Right lobe of liver (tissue), 6 donors: Measurements from ENCODE around the gene CASP5. TPM values are rescaled to one million over a fixed set of nuclear protein-coding genes. Genes with fewer than 3 reads are reported as not detected.
"Not testable (repeated sequence)": the region's sequence is repeated elsewhere in the genome, so short reads cannot be mapped to it uniquely, and the experiment has no call there.

Experiments used
- ATAC-seq, 4 donors: fragments of 200-7000 bp; cut with Tn5 transposase; one replicate each; pipeline ENCODE4 v1.9.1; 2020; ENCODE audit warnings: mild to moderate bottlenecking in 4 of 4, moderate library complexity in 4 of 4
- DNase-seq, 3 donors: peaks; one replicate each; pipeline ENCODE4 v3.0.0-alpha.2; 2020
- H3K27ac ChIP-seq, 3 donors: fragments of 200-600 bp; one replicate each; pipeline ENCODE4 v1.8.0; 2022
- H3K27me3 ChIP-seq, 2 donors: fragments of 200-600 bp; one replicate each; pipeline ENCODE4 v1.8.0; 2022
- H3K36me3 ChIP-seq, 4 donors: fragments of 200-600 bp; sonication (generic) in 1 of 4; one replicate each; pipeline versions ENCODE4 v1.5.1 to v1.8.0; 2017 to 2022; ENCODE audit warnings: control low read depth in 1 of 4
- H3K4me1 ChIP-seq, 4 donors: fragments of 200-600 bp; sonication (generic) in 1 of 4; one replicate each; pipeline versions ENCODE4 v1.5.1 to v1.8.0; 2017 to 2022; ENCODE audit warnings: control low read depth in 1 of 4
- H3K4me3 ChIP-seq, 3 donors: fragments of 200-600 bp; one replicate each; pipeline ENCODE4 v1.8.0; 2022
- H3K9me3 ChIP-seq, 4 donors: fragments of 200-600 bp; sonication (generic) in 1 of 4; one replicate each; pipeline versions ENCODE4 v1.5.1 to v1.8.0; 2017 to 2022; ENCODE audit warnings: control low read depth in 1 of 4
- CTCF ChIP-seq, 4 donors: fragments of 200-600 bp in 3 of 4; fragments of 450-650 bp in 1 of 4; IDR thresholded peaks; one replicate each; pipeline versions ENCODE4 v1.5.1 to v1.8.0; 2016 to 2022; ENCODE audit warnings: antibody characterized with exemption in 4 of 4, mild to moderate bottlenecking in 2 of 4
- POLR2A ChIP-seq: fragments of 450-650 bp; IDR thresholded peaks from one replicate; pipeline ENCODE4 v1.6.1; 2017; ENCODE audit warnings: antibody characterized with exemption, mild to moderate bottlenecking
- whole genome bisulfite sequencing: methylation state at CpG from one replicate; pipeline ENCODE4 v1.1.6; 2018; ENCODE audit warnings: low coverage, low lambda C conversion rate; ENCODE audit not compliant: insufficient coverage; ENCODE audit errors: missing lambda C conversion rate; 5-methylcytosine and 5-hydroxymethylcytosine counted together
- intact Hi-C, 2 donors: fragments of 100-400 bp; cut with DNase I; formaldehyde crosslinking; loops; one replicate each; pipeline versions ENCODE4 v1.11.2 to v1.14.1; 2022
- total RNA-seq, 6 experiments: library from RNA; depleted of rRNA in 2 of 6; stranded (reverse); fragments of >200 nt in 2 of 6; fragmentation: NEBNext Ultra II Directional in 3 of 6; extraction: Animal tissue kit (Norgen Biotek cat#: 25700) in 3 of 6; gene quantifications; one replicate each; pipeline versions ENCODE4 v1.1.0 to v1.2.4, GENCODE V29; 2016 to 2023
- donor health status: DM: no; HTN: yes; CAD: no.
- donor health status: DM: no; HTN: no; CAD: no.
- donor health status: DM: no; HTN: no; CAD: no.
- donor health status: DM: no; HTN: yes; CAD: no.
- donor health status: DM: no; HTN: yes; CAD: no.

The CASP5 gene
- total RNA-seq, 6 experiments from 2014 or later = 0.27 to 0.50 (median 0.35) TPM; not detected in 3

GRCh38 chr11:104991994-104992393 lies 31.0 kb downstream of the CASP5 start:
- no peaks in the 10 kb centered on the region for H3K4me1 ChIP-seq
- no peak overlapping the region for H3K27ac ChIP-seq
- ATAC-seq (no peak), DNase-seq (no peak)
- 56% methylated on average over 4 of the region's 4 CpGs for WGBS
- intact Hi-C loops = no loop called here
- H3K4me3 ChIP-seq = no peak overlapping the region
- H3K36me3 ChIP-seq = no peaks in the 10 kb centered on the region
- no peaks in the 10 kb centered on the region for H3K9me3 ChIP-seq
- TF ChIP-seq CTCF (IDR thresholded peaks at IDR 0.05) (no peak), POLR2A (no peak)
- no peaks in the 10 kb centered on the region for H3K27me3 ChIP-seq

GRCh38 chr11:104984808-104985207 lies 38.2 kb downstream of the CASP5 start:
- Histone ChIP-seq H3K4me3 (no peak overlapping the region), H3K9me3 (no peaks in the 10 kb centered on the region), H3K27ac (no peak overlapping the region), H3K36me3 (no peaks in the 10 kb centered on the region), H3K27me3 (no peaks in the 10 kb centered on the region), H3K4me1 (no peaks in the 10 kb centered on the region)
- WGBS = 27% methylated on average over 3 of the region's 3 CpGs
- DNase-seq (no peak), ATAC-seq (peak in 2 of 4 donors; percentile 47 to 77)
- intact Hi-C loops = no loop called here
- TF ChIP-seq CTCF (IDR thresholded peaks at IDR 0.05) (no peak), POLR2A (no peak)

GRCh38 chr11:104979839-104980238 lies 43.1 kb downstream of the CASP5 start:
- 88% methylated on average over 1 of the region's 1 CpG for WGBS
- intact Hi-C loops = no loop called here
- no peak for ATAC-seq
- no peak for DNase-seq
- Histone ChIP-seq H3K4me1 (no peaks in the 10 kb centered on the region), H3K4me3 (no peak overlapping the region), H3K27ac (no peak overlapping the region), H3K9me3 (peaks cover 0 to 5% (median 0%) of the 10 kb centered on the region in 4 donors), H3K27me3 (no peaks in the 10 kb centered on the region), H3K36me3 (no peaks in the 10 kb centered on the region)
- TF ChIP-seq CTCF (IDR thresholded peaks at IDR 0.05) (no peak), POLR2A (no peak)

- no peak for ATAC-seq
- intact Hi-C loops = no loop called here
- 47% methylated on average over 2 of the region's 2 CpGs for WGBS
- Histone ChIP-seq H3K9me3 (peaks cover 0 to 5% (median 0%) of the 10 kb centered on the region in 4 donors), H3K4me1 (no peaks in the 10 kb centered on the region), H3K36me3 (no peaks in the 10 kb centered on the region), H3K27ac (no peak overlapping the region), H3K4me3 (no peak overlapping the region), H3K27me3 (no peaks in the 10 kb centered on the region)
- DNase-seq = no peak
- no peak for TF ChIP-seq CTCF (IDR thresholded peaks at IDR 0.05)
- no peak for TF ChIP-seq POLR2A
Measured at GRCh38 chr11:104973616-104974015, 49.4 kb downstream of the CASP5 start.

GRCh38 chr11:104972924-104973323 lies 50.0 kb downstream of the CASP5 start:
- intact Hi-C loops, H3K27me3 ChIP-seq, H3K9me3 ChIP-seq, H3K36me3 ChIP-seq, H3K4me3 ChIP-seq, H3K4me1 ChIP-seq, DNase-seq, ATAC-seq, H3K27ac ChIP-seq: not testable (repeated sequence)
- 87% methylated on average over 6 of the region's 8 CpGs for WGBS
